Renal cortical epithelial cell (primary cell): ENCODE measurements around the gene IRAK2. TPM values are rescaled to one million over a fixed set of nuclear protein-coding genes. Genes with fewer than 3 reads are reported as not detected.

ENCODE experiments used
- DNase-seq: peaks from one replicate; pipeline ENCODE4 v3.0.0-alpha.2; 2011; ENCODE audit warnings: low read depth
- total RNA-seq: library from RNA; depleted of rRNA; stranded (reverse); fragments of >200 nt; gene quantifications from 2 replicates; pipeline ENCODE4 v1.2.3, GENCODE V29; 2014

Gene IRAK2
- total RNA-seq, 1 donor from 2014 or later = 13.7 TPM

DNA sequence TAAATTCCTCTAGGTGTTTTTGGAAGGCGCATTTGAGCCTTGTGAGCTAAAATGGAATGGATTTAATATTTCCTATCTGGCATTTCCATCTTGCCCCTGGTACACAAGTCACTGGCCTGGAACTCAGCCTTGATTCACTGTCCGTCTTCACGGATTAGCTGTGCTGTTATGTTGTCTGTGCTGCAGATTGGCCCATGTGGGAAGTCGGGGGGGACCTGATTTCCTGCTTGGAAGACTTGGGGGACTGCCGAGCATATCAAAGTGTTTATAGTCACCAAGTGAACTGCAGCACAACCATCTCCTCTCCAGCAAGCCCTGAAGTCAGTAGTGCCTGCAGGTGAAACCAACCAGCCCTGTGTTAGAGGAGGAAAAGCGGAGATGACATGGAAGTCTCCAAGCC lies 115.9 kb downstream of the IRAK2 start:
- no peak for DNase-seq

DNA sequence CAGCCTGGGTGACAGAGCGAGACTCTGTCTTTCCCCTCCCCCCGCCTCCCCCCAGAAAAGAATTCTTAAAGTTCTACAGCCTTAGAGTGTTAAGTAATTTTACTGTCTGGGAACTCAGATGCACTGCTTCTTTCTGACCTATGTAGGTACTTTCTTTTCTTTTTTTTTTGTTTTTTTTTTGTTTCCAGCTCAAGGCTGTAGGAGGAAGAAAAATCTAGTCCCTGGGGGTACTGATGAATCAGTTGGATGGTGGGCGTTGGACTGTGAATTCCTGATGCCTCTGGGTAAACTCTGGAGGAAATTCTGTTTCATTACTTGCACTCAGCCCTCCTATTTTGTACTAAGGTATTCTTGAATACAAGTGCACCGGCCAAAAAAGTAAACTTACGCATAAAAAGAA lies 117.2 kb downstream of the IRAK2 start:
- peak; percentile 78 for DNase-seq

DNA sequence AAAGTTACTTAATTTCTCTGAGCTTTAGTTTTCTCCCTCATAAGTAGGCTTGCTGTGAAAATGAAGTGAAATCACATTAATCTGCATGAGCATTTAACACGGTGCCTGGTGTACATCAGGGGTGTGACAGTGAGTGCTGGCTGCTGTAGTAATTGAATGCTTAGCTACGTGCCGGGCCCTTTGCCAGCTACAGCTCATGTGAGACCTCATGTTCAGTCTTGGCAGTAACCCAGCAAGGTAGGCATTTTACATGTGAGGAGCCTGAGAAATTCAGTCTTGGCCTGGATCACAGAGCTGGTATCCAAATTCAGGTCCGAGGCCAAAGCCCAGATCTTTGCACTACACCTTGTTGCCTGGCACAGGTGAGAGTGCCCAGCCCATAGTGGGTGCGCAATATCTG lies 118.9 kb downstream of the IRAK2 start:
- DNase-seq = peak; percentile 79

DNA sequence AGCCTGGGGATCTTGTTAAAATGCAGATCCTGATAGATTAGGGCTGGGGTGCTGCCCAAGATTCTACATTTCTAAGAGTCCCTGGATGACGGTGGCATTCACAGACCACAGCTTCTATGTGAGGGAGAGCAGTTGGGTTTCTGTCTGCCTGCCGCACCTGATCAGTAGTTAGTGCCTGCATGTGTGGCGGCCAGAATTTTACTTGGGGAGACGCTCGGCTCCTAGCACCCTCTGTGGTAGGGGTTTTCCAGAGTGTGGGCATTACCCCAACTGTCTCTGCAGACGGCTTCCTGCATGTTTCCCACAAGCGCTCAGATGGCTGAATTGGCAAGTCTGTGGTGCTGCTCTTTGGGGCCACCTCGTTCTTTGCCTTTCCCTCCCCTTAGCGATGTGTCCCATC lies 119.8 kb downstream of the IRAK2 start:
- no peak for DNase-seq

DNA sequence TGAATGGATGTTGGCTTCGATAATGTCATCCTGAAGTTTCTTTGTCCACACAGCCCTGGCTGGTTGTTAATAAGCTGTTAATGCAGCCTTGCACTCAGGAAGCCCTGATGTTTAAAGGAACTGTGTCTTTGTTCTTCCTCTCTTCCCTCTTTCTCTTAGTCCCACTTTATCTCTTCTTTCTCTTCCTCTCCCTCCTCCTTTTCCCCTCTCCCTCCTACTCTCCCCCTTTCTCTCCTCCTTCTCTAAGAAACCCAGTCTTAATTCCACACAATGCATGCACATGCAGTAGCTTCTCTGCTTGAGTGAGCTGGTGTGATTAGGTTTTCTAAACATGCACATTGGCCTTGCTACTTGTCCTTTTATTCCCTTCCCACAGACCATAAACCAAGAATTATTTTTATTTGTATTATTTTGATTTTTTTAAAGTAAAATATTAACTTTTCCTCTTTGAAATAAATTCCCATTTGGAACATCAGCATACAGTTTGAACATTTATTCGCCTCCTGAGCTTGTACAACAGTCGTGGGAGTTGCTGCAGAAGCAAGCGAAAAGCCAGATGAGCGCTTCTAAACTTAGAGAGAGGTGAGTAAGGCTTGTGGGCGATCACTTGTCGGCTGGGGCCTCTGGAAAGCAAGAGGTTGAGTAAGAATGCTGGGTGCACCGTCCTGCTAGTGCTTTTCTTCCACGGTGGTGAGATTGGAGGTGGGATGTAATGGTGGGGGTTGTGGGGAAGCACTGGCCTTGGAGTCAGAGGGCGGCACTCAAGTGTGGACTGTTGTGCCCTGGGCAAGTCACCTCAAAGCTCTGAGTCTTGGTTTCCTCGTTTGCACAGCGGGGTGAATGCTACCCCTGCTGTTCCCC lies 120.8 kb downstream of the IRAK2 start:
- peak; percentile 57 for DNase-seq

DNA sequence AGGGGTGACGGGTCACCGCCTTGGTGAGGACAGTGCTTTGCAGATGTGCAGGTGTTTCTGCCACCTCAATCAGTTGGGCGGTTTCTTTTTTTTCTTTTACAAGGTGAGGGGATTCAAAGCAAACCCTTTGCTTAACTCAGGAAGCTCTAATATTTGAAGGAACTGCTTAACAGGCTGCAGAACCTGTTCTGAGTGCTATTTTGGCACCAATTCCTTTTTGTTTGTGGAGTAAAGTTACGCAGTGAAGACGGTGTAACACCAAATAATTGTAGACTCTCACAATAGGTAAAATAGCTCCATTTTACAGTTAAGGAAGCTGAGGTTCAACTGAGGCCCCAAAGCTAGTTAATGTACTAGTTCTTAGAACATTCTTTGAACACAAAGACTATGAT lies 121.4 kb downstream of the IRAK2 start:
- DNase-seq = no peak

DNA sequence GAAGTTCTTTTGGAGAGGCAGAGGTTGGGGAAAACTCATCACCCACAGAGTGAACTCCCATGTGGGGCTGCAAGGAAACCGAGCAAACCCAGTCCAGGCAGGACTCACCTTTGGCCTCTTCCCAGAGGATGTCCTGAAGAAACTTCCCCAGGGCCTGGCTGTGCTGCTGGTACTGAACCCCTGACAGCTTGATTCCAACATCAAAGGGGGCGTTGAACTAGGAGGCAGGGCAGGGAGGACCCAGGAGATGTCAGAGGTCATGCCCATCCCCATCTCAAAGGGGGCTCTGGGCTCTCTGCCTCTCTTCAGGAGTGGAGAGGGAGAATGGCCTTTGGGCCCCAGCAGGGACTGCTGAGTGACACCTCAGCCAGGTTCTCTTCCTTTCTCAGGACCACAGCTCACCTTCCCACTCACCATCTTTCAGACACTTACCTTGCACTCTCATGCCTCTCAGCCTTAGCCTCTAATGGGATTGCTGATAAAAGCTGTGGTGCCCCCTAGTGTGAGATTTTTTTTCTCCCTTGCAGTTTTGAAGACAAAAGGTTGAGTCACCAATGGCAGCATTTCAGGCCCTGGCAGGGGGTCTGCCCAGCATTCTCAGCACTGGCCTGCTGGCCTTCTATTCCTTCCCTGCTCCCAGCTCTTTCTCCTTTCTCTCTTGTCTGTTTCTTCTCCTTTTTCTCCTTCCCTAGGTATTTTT lies 122.0 kb downstream of the IRAK2 start:
- peak; percentile 84 for DNase-seq

DNA sequence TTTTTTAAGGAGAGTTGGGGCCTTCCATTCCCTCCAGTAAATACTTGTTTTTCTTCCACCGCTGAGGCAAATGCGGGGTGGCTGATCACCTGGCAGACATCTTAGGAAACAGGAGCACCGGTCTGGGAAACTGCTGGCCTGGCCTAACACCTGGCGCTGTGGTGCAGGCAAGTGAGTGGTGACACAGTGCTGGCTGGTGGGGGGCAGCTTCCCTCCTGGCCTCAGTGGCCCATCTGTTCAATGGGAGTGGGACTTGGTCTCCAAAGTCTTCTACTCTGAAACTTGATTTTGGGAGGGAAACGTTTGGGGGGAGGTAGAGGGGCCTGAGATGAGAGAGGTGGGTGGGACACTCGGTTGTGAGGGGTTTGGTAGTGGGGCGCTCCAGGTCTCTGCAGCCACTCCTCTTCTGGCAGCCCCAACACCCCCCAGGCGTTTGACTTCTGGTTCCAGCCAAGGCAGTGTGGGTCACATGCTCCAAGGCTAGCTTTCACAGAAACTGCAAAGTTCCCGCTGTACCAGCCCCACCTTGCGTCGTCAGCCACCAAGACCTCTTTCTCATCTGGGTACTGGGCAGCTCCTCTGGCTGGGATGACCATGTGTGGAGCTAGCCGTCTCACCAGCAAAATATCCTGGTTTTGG lies 123.3 kb downstream of the IRAK2 start:
- no peak for DNase-seq

DNA sequence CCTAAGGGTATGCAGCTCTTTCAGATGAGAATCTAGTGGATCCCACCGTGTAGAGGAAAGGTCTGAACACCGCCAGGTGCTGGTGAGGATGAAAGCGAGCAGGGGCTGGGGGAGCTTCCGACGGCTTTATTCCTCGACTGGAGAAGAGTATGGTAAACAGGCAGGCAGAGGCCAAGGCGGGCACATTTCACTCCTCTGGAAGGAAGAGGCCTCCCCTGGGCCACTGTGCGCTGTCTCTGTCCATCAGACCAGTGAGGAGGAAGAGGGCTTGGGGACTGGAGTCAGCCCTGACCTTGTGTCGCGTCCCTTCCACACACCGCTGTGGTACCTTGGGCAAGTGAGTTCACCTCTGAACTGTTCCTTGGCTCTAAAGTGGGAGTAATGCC lies 123.8 kb downstream of the IRAK2 start:
- no peak for DNase-seq

DNA sequence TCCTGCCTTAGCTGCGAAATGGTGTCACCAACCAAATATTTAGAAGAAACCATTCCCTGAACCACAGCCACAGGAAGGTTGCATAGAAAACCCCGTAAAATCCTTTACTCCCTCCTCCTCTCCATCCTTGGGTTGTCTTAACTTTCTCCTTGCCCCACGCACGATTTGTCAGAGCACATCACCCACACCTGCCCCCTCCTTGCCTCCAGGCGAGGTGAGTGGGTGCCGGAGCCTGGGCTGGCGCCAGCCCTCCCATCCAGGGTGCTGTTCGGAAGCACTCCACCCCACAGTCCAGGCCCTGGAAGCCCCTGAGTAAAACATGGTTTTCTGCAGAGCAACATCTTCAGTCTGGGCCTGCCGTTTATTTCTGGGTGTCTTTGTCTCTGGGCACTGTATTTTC lies 124.4 kb downstream of the IRAK2 start:
- no peak for DNase-seq

DNA sequence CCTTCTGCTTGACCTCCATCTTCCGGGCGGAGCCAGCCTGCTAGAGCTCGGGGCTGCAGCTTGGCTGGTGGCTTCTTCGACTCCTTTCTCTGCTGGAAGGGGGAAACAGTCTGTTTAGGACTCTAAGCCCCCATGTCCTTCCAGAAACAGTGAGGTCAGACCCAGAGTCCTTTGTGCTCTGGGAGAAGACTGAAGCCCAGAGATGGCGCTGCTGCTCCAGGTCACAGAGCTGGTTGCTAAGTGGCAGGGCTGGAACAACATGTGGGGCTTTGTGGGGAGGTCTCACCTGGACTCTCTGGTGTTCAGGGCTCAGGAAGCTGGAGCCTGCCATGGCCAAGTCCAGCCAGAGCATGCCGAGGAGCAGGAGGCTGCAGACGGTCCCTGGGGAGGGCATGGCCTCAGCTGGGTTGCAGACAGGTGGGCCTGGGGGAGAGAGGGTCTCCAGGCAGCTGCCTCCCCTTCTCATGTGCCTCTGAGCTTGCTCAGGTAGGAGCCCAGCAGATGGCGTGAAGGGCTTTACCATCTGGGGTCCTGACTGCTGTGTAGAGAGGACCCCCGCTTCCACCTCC lies 125.2 kb downstream of the IRAK2 start:
- no peak for DNase-seq

DNA sequence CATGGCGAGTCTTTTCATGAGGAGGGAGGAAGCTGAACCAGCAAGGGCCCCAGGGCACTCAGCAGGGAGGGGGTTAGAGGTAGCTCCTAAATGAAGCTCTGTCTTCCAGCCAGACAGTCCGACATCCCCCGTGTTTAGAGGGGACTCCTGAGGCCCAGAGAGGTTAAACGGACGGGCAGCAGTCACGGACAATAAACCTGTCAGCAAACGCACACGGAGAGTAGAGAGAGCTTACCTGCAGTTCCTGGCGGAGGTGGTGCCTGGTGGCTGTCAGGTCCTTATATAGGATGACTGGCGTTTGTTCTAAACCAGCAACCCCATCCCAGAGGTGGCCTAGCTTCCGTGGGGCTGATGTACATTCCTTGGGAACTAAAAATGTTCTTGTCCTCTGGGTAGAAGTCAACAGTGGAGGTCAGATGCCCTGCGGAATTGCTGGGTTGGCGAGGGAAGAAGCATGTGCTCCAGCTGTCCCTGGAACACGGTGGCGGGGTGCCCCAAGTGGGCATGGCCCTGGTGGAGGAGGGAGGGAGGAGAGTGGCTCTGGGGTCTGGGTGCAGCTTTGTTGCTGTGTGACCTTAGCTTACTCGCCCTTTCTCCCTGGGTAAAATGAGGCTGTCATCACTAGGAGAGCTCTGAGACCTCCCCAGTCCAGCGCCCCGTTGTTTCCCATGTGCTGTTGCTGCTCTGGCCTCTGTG lies 125.9 kb downstream of the IRAK2 start:
- no peak for DNase-seq

DNA sequence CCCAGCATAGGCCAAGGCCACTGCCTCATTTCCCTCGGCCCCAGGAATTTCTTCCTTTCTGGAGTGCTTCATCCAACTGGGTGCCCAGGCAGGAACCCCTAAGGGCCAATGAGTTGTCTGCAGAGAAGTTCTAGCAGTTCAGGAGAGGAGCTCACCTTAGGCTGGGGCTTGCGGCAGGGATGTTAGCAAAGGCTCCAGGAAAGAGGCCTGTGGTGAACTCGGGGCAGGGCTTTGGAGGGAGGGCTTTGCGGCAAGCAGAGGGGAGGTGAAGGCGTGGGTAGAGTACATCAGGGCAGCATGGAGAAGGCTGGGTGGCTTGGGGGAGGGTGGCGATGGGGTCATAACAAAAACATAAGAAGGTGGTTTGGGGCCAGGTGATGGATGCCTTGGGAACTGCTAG lies 126.9 kb downstream of the IRAK2 start:
- DNase-seq = no peak

DNA sequence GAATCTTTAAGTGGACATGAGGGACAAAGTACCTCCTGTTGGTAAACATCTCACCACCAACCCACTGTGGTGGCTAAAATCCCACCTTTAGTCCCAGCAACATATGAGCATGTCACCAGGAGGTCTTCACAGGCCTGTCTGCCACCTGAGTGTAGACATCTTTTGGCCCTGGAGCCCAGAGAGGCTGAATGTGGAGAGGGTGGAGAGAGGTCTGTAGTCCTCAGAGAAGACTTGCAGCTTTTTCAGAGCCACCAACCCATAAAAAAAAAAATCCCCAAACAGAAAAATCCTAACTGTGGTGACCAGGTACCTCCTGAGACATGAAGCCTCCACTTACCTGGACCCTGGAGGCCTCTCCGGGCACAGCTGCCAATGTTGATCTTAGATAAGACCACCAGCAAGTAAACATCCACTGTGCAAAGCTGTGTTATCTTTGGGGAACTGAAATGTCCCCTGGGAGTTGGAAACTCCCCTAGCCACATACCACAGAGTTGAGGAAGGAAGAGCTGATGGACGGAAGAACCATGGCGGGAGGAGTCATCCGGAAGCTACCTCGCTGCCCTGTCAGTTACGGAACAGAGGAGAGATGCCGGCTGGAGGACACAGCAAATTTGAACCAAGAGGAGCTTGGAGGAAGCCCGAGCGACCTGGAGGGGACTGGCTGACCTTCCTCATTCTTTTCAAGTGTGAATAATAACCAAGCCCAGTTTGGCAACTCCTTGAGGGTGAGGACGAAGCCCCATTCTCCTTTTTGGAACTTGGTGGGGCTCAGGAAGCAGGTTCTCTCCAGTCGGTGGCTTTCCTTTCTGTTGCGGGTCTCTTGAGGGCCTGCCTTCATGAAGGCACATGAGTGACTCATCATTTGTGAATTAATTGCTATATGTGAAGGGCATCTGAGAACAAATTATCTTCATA lies 128.0 kb downstream of the IRAK2 start, which contains the start of gene GHRL:
GHRL (minus strand) TSS at position 443 of the 915 bp plus-strand sequence. CDS start 2,767 bp downstream, outside the sequence.
- DNase-seq = no peak

Other genes starting within 250 kb of the IRAK2 start
- gene IL17RC, start 247.8 kb upstream of the IRAK2 start, total RNA-seq = 18.9 and 29.9 TPM in 2 replicates
- gene CRELD1, start 231.1 kb upstream of the IRAK2 start, total RNA-seq = 35.9 and 74.2 TPM in 2 replicates
- 1.0 and 3.0 TPM in 2 replicates for gene PRRT3, start 212.5 kb upstream of the IRAK2 start, total RNA-seq
- 58.3 and 107 TPM in 2 replicates for gene EMC3, start 178.1 kb upstream of the IRAK2 start, total RNA-seq
- 7.3 and 16.7 TPM in 2 replicates for gene FANCD2, start 138.5 kb upstream of the IRAK2 start, total RNA-seq
- not detected in 2 replicates for gene FANCD2OS, start 56.7 kb upstream of the IRAK2 start, total RNA-seq
- gene BRK1, start 49.2 kb upstream of the IRAK2 start, total RNA-seq = 120 and 175 TPM in 2 replicates
- gene VHL, start 23.1 kb upstream of the IRAK2 start, total RNA-seq = 63.4 and 69.2 TPM in 2 replicates
- 12.2 and 18.8 TPM in 2 replicates for gene TATDN2, start 83.5 kb downstream of the IRAK2 start, total RNA-seq
- gene GHRL, start 128.0 kb downstream of the IRAK2 start, total RNA-seq = not detected in 2 replicates
- 154 and 229 TPM in 2 replicates for gene SEC13, start 156.2 kb downstream of the IRAK2 start, total RNA-seq